Breast epithelium (tissue), 3 donors: ENCODE results near the gene KLHL11.

Experiments used
- CTCF ChIP-seq, 3 donors: fragments of 450-650 bp; IDR thresholded peaks; one replicate each; pipeline ENCODE4 v1.5.1; 2016 to 2017; ENCODE audit warnings: antibody characterized with exemption in 3 of 3, mild to moderate bottlenecking in 3 of 3, moderate library complexity in 3 of 3
- POLR2A ChIP-seq: fragments of 450-650 bp; IDR thresholded peaks from one replicate; pipeline ENCODE4 v1.6.1; 2016; ENCODE audit warnings: antibody characterized with exemption, mild to moderate bottlenecking, moderate library complexity
- POLR2AphosphoS5 ChIP-seq, 3 donors: sonication (generic); formaldehyde crosslinking; IDR thresholded peaks; one replicate each; pipeline ENCODE4 v1.6.1; 2017; ENCODE audit warnings: antibody characterized with exemption in 3 of 3

GRCh38 chr17:41813152-41813680 lies 52.0 kb downstream of the KLHL11 start:
- TF ChIP-seq CTCF (IDR thresholded peaks at IDR 0.05): no peak
- no peak for TF ChIP-seq POLR2A
- TF ChIP-seq POLR2AphosphoS5 (IDR thresholded peaks at IDR 0.05): no peak
